Stomach (tissue), 9 donors: ENCODE results near the gene BCAS3. TPM values are rescaled to one million over a fixed set of nuclear protein-coding genes. Genes with fewer than 3 reads are reported as not detected.

Experiments used
- DNase-seq, 2 donors: peaks; one replicate each; pipeline versions ENCODE4 v3.0.0 to v3.0.0-alpha.2; 2013 to 2019
- H3K27ac ChIP-seq, 5 donors: fragments of 200-600 bp in 4 of 5; sonication (generic) in 4 of 5; one replicate each; pipeline ENCODE4 v1.5.1; 2013 to 2019; ENCODE audit warnings: mild to moderate bottlenecking in 1 of 5, moderate library complexity in 1 of 5
- H3K27me3 ChIP-seq, 3 donors: fragments of 200-600 bp; sonication (generic); one replicate each; pipeline ENCODE4 v1.5.1; 2017 to 2019; ENCODE audit warnings: mixed run types in 1 of 3
- H3K36me3 ChIP-seq, 4 donors: fragments of 200-600 bp; sonication (generic); 1 replicate in 3 of 4; 2 replicates in 1 of 4; pipeline ENCODE4 v1.5.1; 2016 to 2019
- H3K4me1 ChIP-seq, 4 donors: fragments of 200-600 bp; sonication (generic); one replicate each; pipeline ENCODE4 v1.5.1; 2016 to 2019
- H3K4me3 ChIP-seq, 4 donors: fragments of 200-600 bp; sonication (generic) in 3 of 4; one replicate each; pipeline ENCODE4 v1.5.1; 2016 to 2019; ENCODE audit warnings: mild to moderate bottlenecking in 1 of 4
- H3K9me3 ChIP-seq, 4 donors: fragments of 200-600 bp; sonication (generic); one replicate each; pipeline ENCODE4 v1.5.1; 2016 to 2019
- EP300 ChIP-seq: sonication (generic); formaldehyde crosslinking; IDR thresholded peaks from one replicate; pipeline ENCODE4 v1.6.1; 2017; ENCODE audit warnings: antibody characterized with exemption
- POLR2A ChIP-seq, 4 donors: fragments of 450-650 bp; IDR thresholded peaks; one replicate each; pipeline ENCODE4 v1.6.1; 2016; ENCODE audit warnings: antibody characterized with exemption in 4 of 4, control low read depth in 2 of 4, mild to moderate bottlenecking in 1 of 4, moderate library complexity in 1 of 4
- POLR2AphosphoS5 ChIP-seq, 3 donors: sonication (generic); formaldehyde crosslinking; IDR thresholded peaks; one replicate each; pipeline ENCODE4 v1.6.1; 2016; ENCODE audit warnings: antibody characterized with exemption in 3 of 3
- WGBS, 5 donors: extraction: QIAGEN DNeasy Blood & Tissue Kit in 3 of 5; methylation state at CpG; one replicate each; pipeline versions ENCODE4 v1.1.5 to v1.1.7; 2013 to 2018; 5-methylcytosine and 5-hydroxymethylcytosine counted together
- intact Hi-C: fragments of 100-400 bp; cut with DNase I; formaldehyde crosslinking; loops from one replicate; pipeline ENCODE4 v1.15.1; 2023; ENCODE audit warnings: low total_unique reads
- polyA plus RNA-seq, 3 donors: library from polyadenylated mRNA; stranded (reverse); fragments of 200-250 nt; gene quantifications; one replicate each; pipeline ENCODE4 v1.2.3, GENCODE V29; 2013
- total RNA-seq, 5 donors: library from RNA; depleted of rRNA; stranded (reverse); fragments of >200 nt; gene quantifications; one replicate each; pipeline versions ENCODE4 v1.1.0 to v1.2.3, GENCODE V29; 2014 to 2016
- TF ChIP-seq, protein P1 (sequence below), 7 experiments: fragments of 450-650 bp in 4 of 7; fragments of 200-600 bp in 3 of 7; sonication (generic) in 3 of 7; IDR thresholded peaks; one replicate each; pipeline ENCODE4 v1.5.1; 2016 to 2019; ENCODE audit warnings: antibody characterized with exemption in 7 of 7, control low read depth in 2 of 7, mild to moderate bottlenecking in 1 of 7
- donor health status: healthy with polysubstance abuse.
- donor health status: Bipolar disorder and iron deficiency.
- donor health status: healthy.

Gene BCAS3
- total and polyA plus RNA-seq, 8 donors = 4.9 to 150 (median 25.3) TPM

DNA sequence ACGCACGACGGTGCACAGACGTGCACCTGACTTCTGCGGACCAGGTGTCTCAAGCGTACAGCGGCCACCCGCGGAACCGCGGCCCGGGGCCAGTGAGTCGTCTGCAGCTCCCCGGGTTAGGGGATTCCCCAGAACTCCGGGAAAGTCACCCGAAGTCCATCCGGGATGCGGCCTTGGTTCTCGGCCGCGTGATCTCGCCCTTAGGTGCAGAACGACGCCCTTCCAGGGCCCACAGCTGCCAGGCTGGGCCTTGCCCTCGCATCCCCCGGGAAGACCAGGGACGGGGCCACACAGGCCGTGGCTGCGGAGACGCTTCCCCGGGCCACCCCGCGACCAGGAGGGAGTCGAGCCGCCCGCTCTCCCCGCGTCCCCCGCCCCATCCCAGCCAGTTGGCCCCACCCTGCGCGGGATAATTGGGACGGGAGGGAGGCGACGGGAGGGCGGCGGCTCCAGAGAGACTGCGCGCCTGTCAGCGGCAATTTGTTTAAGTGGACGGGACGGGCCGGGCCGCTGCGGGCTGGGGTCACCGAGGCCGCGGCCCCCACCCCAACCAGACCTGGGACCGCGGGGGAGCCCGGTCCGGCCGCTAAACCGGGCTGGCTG lies 718.4 kb downstream of the BCAS3 start:
- TF ChIP-seq, protein P1, sequence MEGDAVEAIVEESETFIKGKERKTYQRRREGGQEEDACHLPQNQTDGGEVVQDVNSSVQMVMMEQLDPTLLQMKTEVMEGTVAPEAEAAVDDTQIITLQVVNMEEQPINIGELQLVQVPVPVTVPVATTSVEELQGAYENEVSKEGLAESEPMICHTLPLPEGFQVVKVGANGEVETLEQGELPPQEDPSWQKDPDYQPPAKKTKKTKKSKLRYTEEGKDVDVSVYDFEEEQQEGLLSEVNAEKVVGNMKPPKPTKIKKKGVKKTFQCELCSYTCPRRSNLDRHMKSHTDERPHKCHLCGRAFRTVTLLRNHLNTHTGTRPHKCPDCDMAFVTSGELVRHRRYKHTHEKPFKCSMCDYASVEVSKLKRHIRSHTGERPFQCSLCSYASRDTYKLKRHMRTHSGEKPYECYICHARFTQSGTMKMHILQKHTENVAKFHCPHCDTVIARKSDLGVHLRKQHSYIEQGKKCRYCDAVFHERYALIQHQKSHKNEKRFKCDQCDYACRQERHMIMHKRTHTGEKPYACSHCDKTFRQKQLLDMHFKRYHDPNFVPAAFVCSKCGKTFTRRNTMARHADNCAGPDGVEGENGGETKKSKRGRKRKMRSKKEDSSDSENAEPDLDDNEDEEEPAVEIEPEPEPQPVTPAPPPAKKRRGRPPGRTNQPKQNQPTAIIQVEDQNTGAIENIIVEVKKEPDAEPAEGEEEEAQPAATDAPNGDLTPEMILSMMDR (IDR thresholded peaks at IDR 0.05) = no peak
- TF ChIP-seq EP300 (no peak), POLR2A (IDR thresholded peaks at IDR 0.05) (no peak), POLR2AphosphoS5 (IDR thresholded peaks at IDR 0.05) (no peak)
- H3K27me3 ChIP-seq = peaks cover 32 to 80% (median 54%) of the 10 kb centered on the region in 3 donors
- H3K27ac ChIP-seq = peak overlapping the region; percentile 78 to 93 (median 84)
- intact Hi-C loops = loop anchor here (10.0 kb wide), 1 partner anchor 411 kb away; no protein-coding TSS in a partner anchor
- H3K36me3 ChIP-seq = peaks cover 0 to 6% (median 0%) of the 10 kb centered on the region in 4 donors
- peak in 1 of 2 donors; percentile 49 for DNase-seq
- H3K4me1 ChIP-seq = peaks cover 32 to 54% (median 49%) of the 10 kb centered on the region in 4 donors
- H3K9me3 ChIP-seq = no peaks in the 10 kb centered on the region
- WGBS, 5 donors = 3 to 25% (median 8%) methylated on average over 33 to 63 of the region's 63 CpGs; no CpG with 5 or more reads in 1 of the 5 donors
- peak overlapping the region; percentile 46 to 75 (median 54) for H3K4me3 ChIP-seq

DNA sequence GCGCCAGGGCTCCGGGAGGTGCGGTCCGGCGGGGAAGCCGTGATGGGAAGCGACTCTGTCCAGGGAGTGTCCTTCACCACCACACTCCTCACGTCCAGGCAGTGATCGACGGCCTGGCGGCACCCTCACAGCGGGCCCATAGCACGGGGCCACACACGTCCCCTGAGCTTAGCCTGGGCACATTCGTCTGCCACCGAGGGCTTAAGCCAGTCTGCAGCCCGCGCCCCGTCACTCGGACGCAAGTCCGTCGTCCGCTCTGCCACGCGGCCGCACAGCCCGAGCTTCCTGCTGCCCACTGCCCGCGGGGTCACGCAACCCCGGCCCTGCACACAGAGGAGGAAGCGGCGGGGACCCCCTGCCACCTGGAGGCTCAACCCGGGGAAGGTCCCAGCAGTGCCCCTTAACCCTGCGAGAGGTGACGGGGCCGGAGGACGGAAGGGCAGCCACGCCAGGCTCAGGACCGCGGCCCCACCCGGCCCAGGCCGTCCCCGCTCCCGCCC lies 719.0 kb downstream of the BCAS3 start:
- WGBS, 5 donors = 0 to 5% (median 2%) methylated on average over 3 to 46 of the region's 46 CpGs
- intact Hi-C loops = loop anchor here (10.0 kb wide), 1 partner anchor 412 kb away; no protein-coding TSS in a partner anchor
- Histone ChIP-seq H3K27ac (peak overlapping the region; percentile 78 to 93 (median 84)), H3K9me3 (no peaks in the 10 kb centered on the region), H3K27me3 (peaks cover 37 to 80% (median 59%) of the 10 kb centered on the region in 3 donors), H3K4me1 (peaks cover 32 to 58% (median 54%) of the 10 kb centered on the region in 4 donors), H3K4me3 (peak overlapping the region; percentile 46 to 75 (median 54)), H3K36me3 (peaks cover 0 to 6% (median 0%) of the 10 kb centered on the region in 4 donors)
- DNase-seq = peak in 1 of 2 donors; percentile 59
- no peak for TF ChIP-seq POLR2A (IDR thresholded peaks at IDR 0.05)
- TF ChIP-seq, protein P1 (IDR thresholded peaks at IDR 0.05) = no peak
- TF ChIP-seq EP300 = no peak
- TF ChIP-seq POLR2AphosphoS5 (IDR thresholded peaks at IDR 0.05) = no peak

DNA sequence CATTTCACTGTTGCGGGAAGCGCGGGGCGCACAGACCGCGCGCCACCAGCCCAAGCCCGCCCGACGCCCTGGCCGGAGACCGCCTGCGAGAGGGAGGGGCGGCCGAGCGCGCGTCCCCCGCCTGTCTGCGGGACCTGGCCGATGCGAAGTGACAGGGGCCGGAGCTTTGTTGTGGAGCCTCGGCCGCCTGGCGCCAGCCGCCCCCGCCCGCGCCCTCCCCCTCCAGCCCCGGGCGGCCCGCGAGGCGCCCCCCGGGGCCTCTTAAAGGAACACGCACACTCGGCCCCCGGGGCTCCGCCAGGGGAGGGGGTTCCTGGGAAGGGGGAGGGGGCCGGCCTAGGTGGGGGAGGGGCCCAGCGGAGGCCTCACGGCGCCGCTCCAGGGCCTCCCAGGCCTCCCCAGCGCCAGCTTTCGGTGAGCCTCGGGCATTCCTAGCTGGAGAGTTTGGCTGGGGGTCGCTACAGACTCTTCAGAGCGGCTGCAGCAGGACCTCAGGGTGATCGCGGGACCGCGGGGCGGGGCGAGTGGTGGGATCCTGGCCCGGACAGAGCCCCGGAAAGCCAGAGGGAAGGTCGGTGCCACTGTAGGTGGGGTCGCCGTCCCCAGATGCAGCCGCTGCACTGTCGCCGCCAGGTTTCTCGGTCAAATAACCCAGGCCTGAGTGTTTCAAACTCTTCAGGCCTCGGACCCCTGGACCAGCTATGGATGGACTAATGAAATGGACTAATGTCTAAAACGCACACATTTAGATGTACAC lies 719.6 kb downstream of the BCAS3 start:
- H3K4me3 ChIP-seq = peak overlapping the region; percentile 46 to 75 (median 54)
- 0 to 6% (median 3%) methylated on average over 4 to 65 of the region's 67 CpGs for WGBS, 5 donors
- intact Hi-C loops = loop anchor here (10.0 kb wide), 1 partner anchor 412 kb away; no protein-coding TSS in a partner anchor
- H3K27ac ChIP-seq = peak overlapping the region; percentile 78 to 93 (median 84)
- TF ChIP-seq POLR2A (IDR thresholded peaks at IDR 0.05) (no peak), POLR2AphosphoS5 (IDR thresholded peaks at IDR 0.05) (no peak), EP300 (no peak)
- TF ChIP-seq, protein P1 (IDR thresholded peaks at IDR 0.05) = no peak
- H3K36me3 ChIP-seq = peaks cover 0 to under 1% (median 0%) of the 10 kb centered on the region in 4 donors
- H3K9me3 ChIP-seq = no peaks in the 10 kb centered on the region
- peaks cover 38 to 84% (median 65%) of the 10 kb centered on the region in 3 donors for H3K27me3 ChIP-seq
- peaks cover 32 to 62% (median 57%) of the 10 kb centered on the region in 4 donors for H3K4me1 ChIP-seq
- peak in 1 of 2 donors; percentile 74 for DNase-seq

DNA sequence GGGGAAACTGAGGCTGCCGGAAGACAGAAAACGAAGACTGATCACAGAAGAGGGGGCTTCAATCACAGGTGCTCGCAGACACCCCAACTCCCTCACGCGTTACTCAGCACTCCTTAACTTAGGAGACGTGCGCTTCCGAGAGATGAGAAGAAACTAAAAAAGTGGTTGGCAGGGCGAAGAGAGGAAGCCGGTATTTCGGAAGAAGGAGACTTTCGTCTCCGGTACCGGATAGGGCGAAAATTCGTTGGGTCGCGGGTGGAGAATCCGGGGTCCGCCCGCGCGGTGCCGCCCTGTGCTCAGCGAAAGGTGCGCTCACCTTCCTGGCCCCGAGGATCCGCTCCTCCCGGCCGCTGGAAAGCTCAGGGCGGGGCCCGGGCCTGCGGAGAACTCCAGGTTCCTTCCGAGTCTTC lies 721.1 kb downstream of the BCAS3 start:
- H3K27me3 ChIP-seq = peaks cover 40 to 99% (median 80%) of the 10 kb centered on the region in 3 donors
- peaks cover 32 to 71% (median 67%) of the 10 kb centered on the region in 4 donors for H3K4me1 ChIP-seq
- TF ChIP-seq POLR2AphosphoS5 (IDR thresholded peaks at IDR 0.05) (no peak), EP300 (no peak), POLR2A (IDR thresholded peaks at IDR 0.05) (no peak)
- TF ChIP-seq, protein P1 (IDR thresholded peaks at IDR 0.05) = no peak
- no peak for DNase-seq
- H3K4me3 ChIP-seq = peak overlapping the region; percentile 46 to 75 (median 54)
- no peaks in the 10 kb centered on the region for H3K9me3 ChIP-seq
- 3 to 6% (median 5%) methylated on average over 24 to 34 of the region's 34 CpGs for whole genome bisulfite sequencing, 5 donors
- intact Hi-C loops = loop anchor here (10.0 kb wide), 1 partner anchor 414 kb away; no protein-coding TSS in a partner anchor
- no peaks in the 10 kb centered on the region for H3K36me3 ChIP-seq
- H3K27ac ChIP-seq = peak overlapping the region; percentile 78 to 93 (median 84)
